Activated T-helper 2 cell treated with anti-CD3 and anti-CD28 coated beads, Interferon-gamma antibody, Interleukin-2, Interleukin-4, amounts not matched to agents 10 μg/mL and 5 μg/mL and 100 μg/mL, durations not matched to agents 14 hours and 24 hours and 36 hours (primary cell): ENCODE results near the gene CNBD2. TPM values are rescaled to one million over a fixed set of nuclear protein-coding genes. Genes with fewer than 3 reads are reported as not detected.
"Not testable (repeated sequence)": the region's sequence is repeated elsewhere in the genome, so short reads cannot be mapped to it uniquely, and the experiment has no call there.

Source experiments
- DNase-seq: peaks from one replicate; pipeline ENCODE4 v3.0.0; 2021; ENCODE audit warnings: low spot score
- H3K27ac Mint-ChIP-seq: one replicate; pipeline ENCODE4 v1.8.0; 2021; ENCODE audit warnings: mixed read lengths
- H3K27me3 Mint-ChIP-seq: one replicate; pipeline ENCODE4 v1.8.0; 2021; ENCODE audit warnings: low read depth, mixed read lengths
- H3K36me3 Mint-ChIP-seq: one replicate; pipeline ENCODE4 v1.8.0; 2021; ENCODE audit warnings: low read depth, mixed read lengths
- H3K4me1 Mint-ChIP-seq: one replicate; pipeline ENCODE4 v1.8.0; 2021; ENCODE audit warnings: low read depth, mixed read lengths
- H3K4me3 Mint-ChIP-seq: one replicate; pipeline ENCODE4 v1.8.0; 2021; ENCODE audit warnings: low read depth, mild to moderate bottlenecking, moderate library complexity, mixed read lengths
- H3K9me3 Mint-ChIP-seq: one replicate; pipeline ENCODE4 v1.8.0; 2021; ENCODE audit warnings: mixed read lengths
- intact Hi-C: fragments of 100-400 bp; cut with micrococcal nuclease; formaldehyde crosslinking; loops from one replicate; pipeline ENCODE4 v1.15.1; 2023
- total RNA-seq: library from RNA; stranded (reverse); gene quantifications from 2 replicates; pipeline ENCODE4 v1.2.3, GENCODE V29; 2022

The CNBD2 gene
- total RNA-seq, 1 donor from 2014 or later: 3.6 TPM

DNA sequence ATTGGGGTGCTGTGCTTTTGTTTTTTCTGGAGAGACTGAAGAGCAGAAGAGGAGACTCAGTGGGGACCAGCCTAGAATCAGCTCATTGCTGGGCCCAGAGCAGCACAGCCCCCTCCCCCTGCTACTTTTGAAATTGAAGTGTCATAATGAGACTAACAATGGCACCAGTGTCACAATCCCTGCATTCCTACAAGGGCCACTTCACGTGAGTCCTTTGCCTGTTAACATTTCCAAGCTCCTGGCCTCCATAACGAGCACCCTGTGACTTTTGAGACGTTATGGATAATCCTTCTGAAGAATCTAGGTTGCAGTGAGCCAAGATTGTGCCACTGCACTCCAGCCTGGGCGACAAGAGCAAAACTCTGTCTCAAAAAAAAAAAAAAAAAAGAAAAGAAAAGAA, 41.7 kb downstream of the CNBD2 start:
- Mint-ChIP-seq H3K36me3 (no peaks in the 10 kb centered on the region), H3K9me3 (no peaks in the 10 kb centered on the region), H3K4me1 (no peaks in the 10 kb centered on the region), H3K4me3 (no peak overlapping the region), H3K27ac (no peak overlapping the region), H3K27me3 (no peaks in the 10 kb centered on the region)
- intact Hi-C loops: no loop called here
- DNase-seq: no peak

DNA sequence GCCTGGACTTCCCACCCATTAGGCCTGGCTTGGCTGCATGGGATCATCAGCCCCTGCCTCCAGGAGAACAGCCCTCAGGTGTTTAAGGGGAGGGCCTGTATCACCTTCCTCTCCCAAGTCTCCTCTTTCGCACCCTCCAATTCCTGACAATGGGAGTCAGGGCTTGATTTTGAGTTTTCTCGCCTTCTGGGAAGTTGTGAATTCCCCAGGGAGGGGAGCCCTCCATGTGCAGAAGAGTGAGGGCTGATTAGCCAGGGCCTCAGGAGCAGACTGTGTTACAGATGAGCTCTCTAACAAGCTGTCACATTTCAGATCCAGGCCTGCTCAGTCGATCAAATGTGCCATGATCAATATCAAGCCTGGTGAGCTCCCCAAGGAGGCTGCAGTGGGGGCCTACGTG, 42.4 kb downstream of the CNBD2 start:
- intact Hi-C loops: no loop called here
- H3K4me3 Mint-ChIP-seq: no peak overlapping the region
- no peaks in the 10 kb centered on the region for H3K4me1 Mint-ChIP-seq
- H3K27me3 Mint-ChIP-seq: peaks cover 2% of the 10 kb centered on the region
- no peaks in the 10 kb centered on the region for H3K9me3 Mint-ChIP-seq
- no peaks in the 10 kb centered on the region for H3K36me3 Mint-ChIP-seq
- H3K27ac Mint-ChIP-seq: no peak overlapping the region
- no peak for DNase-seq

DNA sequence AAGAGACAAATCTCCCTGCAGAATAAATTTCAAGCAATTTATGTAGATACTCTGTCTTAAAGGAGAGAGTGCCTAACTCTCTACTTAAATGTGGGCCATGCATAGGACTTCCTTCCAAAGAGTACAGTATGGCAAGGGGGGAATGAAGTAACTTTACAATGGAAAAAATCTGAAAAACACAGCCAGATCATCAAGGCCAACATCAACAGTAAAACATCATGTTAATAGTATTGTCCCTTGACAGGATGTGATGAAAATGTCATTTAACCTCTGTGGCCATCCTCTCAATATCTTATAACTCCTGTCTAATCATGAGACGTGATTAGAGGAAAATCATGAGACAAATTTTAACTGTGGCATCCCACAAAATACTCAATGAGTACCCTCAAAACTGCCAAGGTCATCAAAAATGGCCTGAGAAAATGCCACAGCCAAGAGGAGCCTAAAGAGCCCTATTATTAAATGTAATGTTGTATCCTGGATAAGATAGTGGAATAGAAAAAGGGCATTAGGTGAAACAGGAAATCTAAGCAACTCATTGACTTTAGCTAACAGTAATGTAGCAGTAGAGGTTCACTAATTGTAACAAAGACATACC, 47.5 kb downstream of the CNBD2 start:
- no peak overlapping the region for H3K4me3 Mint-ChIP-seq
- H3K9me3 Mint-ChIP-seq: no peaks in the 10 kb centered on the region
- H3K4me1 Mint-ChIP-seq: no peaks in the 10 kb centered on the region
- H3K27me3 Mint-ChIP-seq: peaks cover 5% of the 10 kb centered on the region
- no peak for DNase-seq
- intact Hi-C loops: no loop called here
- H3K36me3 Mint-ChIP-seq: no peaks in the 10 kb centered on the region
- H3K27ac Mint-ChIP-seq: no peak overlapping the region

DNA sequence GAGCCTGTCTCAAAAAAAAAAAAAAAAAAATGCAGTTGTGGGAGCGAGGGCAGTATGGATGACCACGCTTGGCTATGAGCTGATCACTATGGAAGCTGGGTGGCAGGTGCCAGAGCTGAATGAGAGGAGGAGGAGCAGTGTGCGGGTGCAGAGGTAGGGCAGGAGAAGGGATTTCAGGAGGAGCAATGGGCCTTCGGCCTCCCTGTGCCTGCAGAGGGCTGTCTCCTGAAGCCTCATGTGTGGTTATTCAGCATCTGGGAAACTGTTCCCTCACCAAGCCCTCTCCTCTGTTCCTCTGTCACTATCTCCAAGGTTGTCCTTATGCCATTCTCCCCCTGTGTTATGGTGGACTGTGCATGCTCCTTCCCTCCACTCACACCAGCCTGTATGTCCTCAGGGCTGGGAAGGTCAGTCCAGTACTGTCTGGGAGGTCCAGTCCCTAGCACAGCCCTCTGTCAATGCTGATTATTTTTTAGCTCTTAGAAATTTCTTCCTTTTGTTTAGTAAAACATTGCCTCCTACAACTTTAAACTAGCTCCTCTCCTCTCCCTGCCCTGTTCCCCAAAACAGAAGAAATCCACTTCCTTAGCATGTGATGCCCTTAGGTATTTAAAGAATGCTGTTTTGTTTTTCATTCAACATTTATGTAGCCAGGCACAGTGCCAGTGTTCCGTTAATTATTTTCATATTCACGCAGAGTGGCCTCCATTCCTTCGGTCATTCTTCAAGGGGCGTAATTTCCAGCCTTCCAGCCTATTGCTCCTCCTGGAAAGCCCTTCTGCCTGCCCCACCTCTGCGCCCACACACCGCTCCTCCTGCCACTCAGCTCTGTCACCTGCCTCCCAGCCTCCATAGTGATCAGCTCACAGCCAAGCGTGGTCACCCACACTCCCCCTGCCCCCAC, 48.9 kb downstream of the CNBD2 start:
- no peaks in the 10 kb centered on the region for H3K9me3 Mint-ChIP-seq
- no peak overlapping the region for H3K27ac Mint-ChIP-seq
- H3K27me3 Mint-ChIP-seq: peaks cover 5% of the 10 kb centered on the region
- no peak overlapping the region for H3K4me3 Mint-ChIP-seq
- intact Hi-C loops: no loop called here
- no peaks in the 10 kb centered on the region for H3K36me3 Mint-ChIP-seq
- DNase-seq: no peak
- no peaks in the 10 kb centered on the region for H3K4me1 Mint-ChIP-seq

DNA sequence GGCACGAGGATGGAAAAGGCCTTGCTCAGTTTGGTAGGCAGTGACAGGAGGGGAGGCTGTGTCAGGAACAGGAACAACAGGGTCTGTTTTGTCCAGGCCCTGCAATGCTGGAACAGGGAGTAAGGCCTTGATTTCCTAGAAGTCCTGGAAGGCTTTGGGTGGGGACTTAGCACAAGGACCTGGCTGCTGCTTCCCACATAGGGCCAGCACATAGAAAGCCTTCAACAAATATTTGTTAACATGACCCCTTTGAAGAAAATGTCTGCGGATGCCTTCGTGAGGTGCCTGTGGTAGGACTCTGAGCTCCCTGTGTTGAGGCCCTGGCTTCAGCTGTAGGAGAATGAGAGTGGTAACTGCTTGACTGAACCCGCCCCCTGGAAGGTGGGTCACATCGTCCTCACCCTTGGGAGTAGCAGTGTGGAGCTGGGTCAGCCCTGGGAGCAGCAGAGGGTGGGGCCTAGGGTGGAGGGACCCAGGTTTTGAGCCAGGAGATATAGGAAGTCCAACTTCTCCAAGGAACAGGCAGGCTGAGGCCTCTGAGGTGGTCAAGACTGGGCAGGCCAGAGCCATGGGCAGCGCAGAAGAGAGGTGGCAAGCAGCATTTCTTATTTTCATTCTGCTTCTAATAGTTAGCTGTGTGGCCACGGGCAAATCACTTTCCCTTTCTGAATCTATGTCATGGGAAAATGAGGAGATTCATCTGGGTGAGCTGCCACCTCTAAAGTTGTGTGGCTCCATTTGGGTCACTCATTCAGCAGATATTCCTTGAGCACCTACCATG, 50.0 kb downstream of the CNBD2 start:
- H3K4me3 Mint-ChIP-seq: no peak overlapping the region
- no peak for DNase-seq
- no peaks in the 10 kb centered on the region for H3K4me1 Mint-ChIP-seq
- intact Hi-C loops: no loop called here
- no peaks in the 10 kb centered on the region for H3K9me3 Mint-ChIP-seq
- H3K27ac Mint-ChIP-seq: no peak overlapping the region
- H3K27me3 Mint-ChIP-seq: peaks cover 5% of the 10 kb centered on the region
- no peaks in the 10 kb centered on the region for H3K36me3 Mint-ChIP-seq

DNA sequence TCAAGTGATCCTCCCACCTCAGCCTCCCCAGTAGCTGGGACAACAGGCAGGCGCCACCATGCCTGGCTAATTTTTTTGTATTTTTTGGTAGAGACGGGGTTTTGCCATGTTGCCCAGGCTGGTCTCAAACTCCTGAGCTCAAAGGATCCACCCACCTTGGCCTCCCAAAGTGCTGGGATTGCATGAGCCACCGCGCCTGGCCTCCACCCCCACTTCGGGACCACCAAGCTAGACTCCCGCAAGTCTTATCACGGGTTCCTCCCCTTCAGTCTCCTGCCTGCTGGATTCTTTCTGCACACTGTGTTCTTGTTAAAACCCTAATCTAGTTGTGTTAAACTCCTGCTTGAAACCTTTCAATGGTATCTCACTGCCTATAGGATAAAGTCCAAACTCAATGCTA, 57.7 kb downstream of the CNBD2 start:
- H3K36me3 Mint-ChIP-seq, DNase-seq, H3K9me3 Mint-ChIP-seq, H3K4me1 Mint-ChIP-seq, intact Hi-C loops, H3K27ac Mint-ChIP-seq, H3K4me3 Mint-ChIP-seq: not testable (repeated sequence)
- H3K27me3 Mint-ChIP-seq: peaks cover 10% of the 10 kb centered on the region

DNA sequence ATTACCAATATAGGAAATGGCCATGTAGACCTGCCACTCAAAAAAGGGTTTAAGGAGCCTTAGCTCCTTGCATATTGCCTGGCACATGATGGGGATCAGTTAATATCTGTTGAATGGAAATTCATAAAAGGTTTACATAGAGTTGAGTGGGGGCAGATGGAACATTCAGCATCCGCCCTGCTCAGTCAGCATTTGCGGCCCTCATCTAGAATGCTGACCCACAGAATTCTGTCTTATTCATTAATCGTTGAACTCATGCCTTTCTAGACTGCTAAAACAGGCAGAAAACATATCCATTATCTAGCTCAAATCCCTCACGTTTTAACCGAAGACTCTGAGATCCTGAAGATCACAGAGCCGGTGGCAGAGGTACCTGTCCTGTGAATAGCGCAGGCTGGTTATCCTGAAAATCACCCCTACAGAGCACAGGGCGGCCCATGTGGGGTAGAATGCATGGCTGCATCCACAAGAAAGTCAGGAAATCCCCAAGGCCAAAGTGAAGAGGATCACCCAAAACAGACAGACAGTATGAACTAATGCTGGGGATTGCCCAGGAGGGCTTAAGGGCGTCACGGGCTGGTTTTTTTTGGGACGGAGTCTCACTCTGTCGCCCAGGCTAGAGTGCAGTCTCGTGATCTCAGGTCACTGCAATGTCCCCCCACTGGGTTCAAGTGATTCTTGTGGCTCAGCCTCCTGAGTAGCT, 59.9 kb downstream of the CNBD2 start:
- Mint-ChIP-seq H3K9me3 (no peaks in the 10 kb centered on the region), H3K27ac (no peak overlapping the region), H3K4me1 (no peaks in the 10 kb centered on the region), H3K4me3 (no peak overlapping the region), H3K36me3 (no peaks in the 10 kb centered on the region), H3K27me3 (peaks cover 10% of the 10 kb centered on the region)
- no peak for DNase-seq
- intact Hi-C loops: no loop called here

DNA sequence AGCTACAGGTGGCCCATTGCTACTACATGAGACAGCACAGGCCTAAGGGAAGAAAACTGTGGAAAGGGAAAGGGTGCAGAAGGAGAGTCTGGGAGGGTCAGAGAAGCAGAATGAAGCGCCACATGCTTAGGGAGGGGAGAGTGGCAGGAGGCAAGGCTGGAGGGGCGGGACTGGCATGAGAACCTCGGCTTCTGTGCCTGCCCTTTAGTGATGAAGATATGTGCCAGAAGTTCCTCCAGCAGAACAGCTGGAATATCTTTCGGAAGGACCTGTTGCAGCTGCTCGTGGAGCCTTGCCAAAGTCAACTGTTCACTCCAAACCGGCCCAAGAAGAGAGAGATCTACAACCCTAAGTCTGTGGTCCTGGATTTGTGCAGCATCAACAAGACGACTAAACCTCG, 61.8 kb downstream of the CNBD2 start:
- intact Hi-C loops: no loop called here
- no peak overlapping the region for H3K27ac Mint-ChIP-seq
- no peaks in the 10 kb centered on the region for H3K4me1 Mint-ChIP-seq
- no peak for DNase-seq
- no peaks in the 10 kb centered on the region for H3K36me3 Mint-ChIP-seq
- no peak overlapping the region for H3K4me3 Mint-ChIP-seq
- H3K27me3 Mint-ChIP-seq: peaks cover 9% of the 10 kb centered on the region
- H3K9me3 Mint-ChIP-seq: no peaks in the 10 kb centered on the region

DNA sequence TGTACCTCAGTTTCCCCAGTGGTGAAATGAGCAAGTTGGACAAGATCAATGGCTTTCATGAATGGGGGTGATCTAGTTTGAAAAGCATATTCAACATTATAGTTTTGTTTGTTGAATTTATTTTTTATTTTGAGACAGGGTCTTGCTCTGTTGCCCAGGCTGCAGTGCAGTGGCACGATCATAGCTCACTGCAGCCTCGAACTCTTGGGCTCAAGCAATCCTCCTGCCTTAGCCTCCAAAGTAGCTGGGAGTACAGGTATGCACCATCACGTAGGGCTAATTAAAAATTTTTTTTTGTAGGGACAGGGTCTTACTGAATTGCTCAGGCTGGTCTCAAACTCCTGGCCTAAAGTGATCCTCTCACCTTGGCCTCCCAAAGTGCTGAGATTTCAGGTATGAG, 63.4 kb downstream of the CNBD2 start:
- intact Hi-C loops: no loop called here
- Mint-ChIP-seq H3K27ac (no peak overlapping the region), H3K9me3 (no peaks in the 10 kb centered on the region), H3K27me3 (peaks cover 3% of the 10 kb centered on the region), H3K4me1 (no peaks in the 10 kb centered on the region), H3K4me3 (no peak overlapping the region), H3K36me3 (no peaks in the 10 kb centered on the region)
- DNase-seq: no peak

DNA sequence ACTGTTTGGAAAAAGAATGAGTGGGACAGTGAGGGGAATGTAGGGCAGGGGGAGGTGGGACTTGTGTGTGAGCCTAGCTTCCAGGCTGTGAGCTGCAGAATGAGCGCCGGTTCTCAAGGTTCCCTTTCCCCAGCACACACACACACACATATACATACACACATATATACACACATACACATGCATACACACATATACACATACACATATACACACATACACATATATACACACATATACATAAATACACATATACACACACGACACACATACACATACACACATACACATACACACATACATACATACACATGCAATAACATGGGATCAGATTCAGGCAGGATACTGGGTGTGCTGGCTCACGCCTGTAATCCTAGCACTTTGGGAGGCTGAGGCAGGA, 66.5 kb downstream of the CNBD2 start:
- H3K9me3 Mint-ChIP-seq: no peaks in the 10 kb centered on the region
- no peaks in the 10 kb centered on the region for H3K27me3 Mint-ChIP-seq
- DNase-seq: no peak
- H3K27ac Mint-ChIP-seq: no peak overlapping the region
- no peaks in the 10 kb centered on the region for H3K36me3 Mint-ChIP-seq
- no peak overlapping the region for H3K4me3 Mint-ChIP-seq
- intact Hi-C loops: no loop called here
- H3K4me1 Mint-ChIP-seq: no peaks in the 10 kb centered on the region

DNA sequence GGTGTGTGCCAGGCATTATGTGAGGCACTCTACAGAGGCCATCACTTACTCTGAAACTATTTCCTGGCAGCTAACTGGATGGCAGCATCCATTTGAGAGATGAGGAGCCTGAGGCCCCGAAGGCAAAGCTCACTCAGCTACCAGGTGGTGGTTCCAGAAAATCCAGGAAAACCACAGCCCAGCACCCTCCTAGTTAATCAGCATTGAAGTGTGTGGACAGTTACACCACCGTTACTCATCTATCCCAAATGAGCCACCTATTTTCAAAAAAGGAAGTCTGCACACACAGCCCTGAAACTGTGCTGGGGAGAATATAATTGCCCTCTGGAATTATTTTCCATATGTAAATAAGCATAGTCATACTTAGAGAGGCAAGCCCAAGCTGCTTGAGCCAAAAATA, 67.4 kb downstream of the CNBD2 start:
- Mint-ChIP-seq H3K27me3 (no peaks in the 10 kb centered on the region), H3K9me3 (no peaks in the 10 kb centered on the region), H3K4me3 (no peak overlapping the region), H3K4me1 (no peaks in the 10 kb centered on the region), H3K36me3 (no peaks in the 10 kb centered on the region), H3K27ac (no peak overlapping the region)
- intact Hi-C loops: no loop called here
- no peak for DNase-seq

DNA sequence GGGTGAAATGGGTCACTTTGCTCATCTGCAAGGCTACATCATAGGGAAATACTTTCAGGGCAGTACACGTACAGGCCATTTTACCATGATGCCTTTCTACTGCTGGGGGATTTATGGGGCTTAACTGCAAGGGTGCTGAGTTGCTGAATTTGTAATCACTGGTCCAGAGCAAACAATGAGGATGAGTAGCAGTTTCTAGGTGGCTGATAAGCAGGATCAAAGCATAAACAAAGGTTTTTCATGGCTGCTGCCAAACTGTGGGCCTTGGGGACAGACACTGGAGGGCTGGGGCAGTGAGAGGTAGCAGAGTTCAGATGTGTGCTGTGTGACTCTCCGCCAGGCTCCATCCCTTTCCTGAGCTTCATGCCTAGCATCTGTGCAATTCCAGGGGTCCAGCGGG, 68.3 kb downstream of the CNBD2 start:
- Mint-ChIP-seq H3K27me3 (no peaks in the 10 kb centered on the region), H3K27ac (no peak overlapping the region), H3K36me3 (no peaks in the 10 kb centered on the region), H3K4me3 (no peak overlapping the region), H3K9me3 (no peaks in the 10 kb centered on the region), H3K4me1 (no peaks in the 10 kb centered on the region)
- no peak for DNase-seq
- intact Hi-C loops: no loop called here
